Fibroblast of mammary gland (primary cell): ENCODE data around the gene ARVCF.
"Not testable (repeated sequence)": the region's sequence is repeated elsewhere in the genome, so short reads cannot be mapped to it uniquely, and the experiment has no call there.

ENCODE experiments used
- DNase-seq: peaks from one replicate; pipeline ENCODE4 v3.0.0-alpha.2; 2010; ENCODE audit warnings: low read depth
- H3K4me3 ChIP-seq: 2 replicates; pipeline ENCODE4 v1.5.1; 2011; ENCODE audit warnings: low read depth, mild to moderate bottlenecking, low read length, moderate library complexity; ENCODE audit not compliant: control insufficient read depth
- CTCF ChIP-seq: conservative IDR thresholded peaks from 2 replicates; pipeline ENCODE4 v1.5.1; 2011; ENCODE audit warnings: low read depth, low read length, inconsistent platforms; ENCODE audit not compliant: control insufficient read depth, insufficient read depth

Gene ARVCF

GRCh38 chr22:19929586-19930550 is 86.8 kb downstream of the ARVCF start:
- no peak for DNase-seq
- no peak overlapping the region for H3K4me3 ChIP-seq
- no peak for TF ChIP-seq CTCF

GRCh38 chr22:19928207-19928606 is 88.4 kb downstream of the ARVCF start:
- H3K4me3 ChIP-seq, result no peak overlapping the region
- DNase-seq, result no peak
- TF ChIP-seq CTCF, result no peak

GRCh38 chr22:19927696-19928095 is 88.9 kb downstream of the ARVCF start:
- no peak for DNase-seq
- TF ChIP-seq CTCF, result no peak
- no peak overlapping the region for H3K4me3 ChIP-seq

- not testable (repeated sequence) for DNase-seq, H3K4me3 ChIP-seq
Observed at GRCh38 chr22:19926028-19926427, 90.6 kb downstream of the ARVCF start.

GRCh38 chr22:19923914-19924513 is 92.6 kb downstream of the ARVCF start:
- TF ChIP-seq CTCF, result no peak

GRCh38 chr22:19921544-19922081 is 95.0 kb downstream of the ARVCF start:
- TF ChIP-seq CTCF, result no peak
- DNase-seq, result no peak

More at GRCh38 chr22:19923914-19924513, 92.6 kb downstream of the ARVCF start:
- no peak overlapping the region for H3K4me3 ChIP-seq
- DNase-seq, result no peak

More at GRCh38 chr22:19921544-19922081, 95.0 kb downstream of the ARVCF start:
- no peak overlapping the region for H3K4me3 ChIP-seq
